ENCODE measurements around the gene FAU.

Gene FAU

DNA sequence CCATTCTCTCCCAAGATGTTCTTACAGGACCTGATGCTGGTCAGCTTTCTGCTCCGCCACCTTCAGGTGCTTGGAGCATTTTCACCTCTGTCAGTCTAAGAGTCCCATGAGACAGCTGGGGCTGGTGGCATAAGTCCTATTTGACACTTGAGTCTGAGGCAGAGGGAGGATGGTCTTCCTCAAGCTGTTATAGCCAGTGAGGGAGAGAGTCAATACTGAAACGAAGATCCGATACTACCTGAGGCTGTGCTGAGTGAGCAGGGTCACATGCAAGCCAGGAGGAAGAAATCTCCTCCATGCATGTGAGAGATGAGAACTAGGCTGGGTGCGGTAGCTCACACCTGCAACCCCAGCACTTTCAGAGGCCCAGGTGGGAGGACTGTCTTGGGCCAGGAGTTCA is 32.3 kb downstream of the FAU start:
- intact Hi-C loops (cut with DNase I) = loop anchor here (10.0 kb wide), 1 partner anchor 165 kb away; the partner anchor contains the start of gene PPP2R5B
- DNase-seq = peak in 1 of 10 donors; percentile 45

DNA sequence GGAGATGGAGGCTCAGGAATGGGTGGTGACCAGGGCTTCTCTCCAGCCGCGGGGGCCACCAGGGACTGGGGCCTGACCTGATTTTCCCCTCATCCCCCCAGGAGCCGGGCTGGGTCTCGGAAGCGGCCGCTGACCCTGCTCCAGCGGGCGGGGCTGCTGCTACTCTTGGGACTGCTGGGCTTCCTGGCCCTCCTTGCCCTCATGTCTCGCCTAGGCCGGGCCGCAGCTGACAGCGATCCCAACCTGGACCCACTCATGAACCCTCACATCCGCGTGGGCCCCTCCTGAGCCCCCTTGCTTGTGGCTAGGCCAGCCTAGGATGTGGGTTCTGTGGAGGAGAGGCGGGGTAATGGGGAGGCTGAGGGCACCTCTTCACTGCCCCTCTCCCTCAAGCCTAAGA is 34.1 kb downstream of the FAU start:
- intact Hi-C loops (cut with DNase I) = loop anchor here (10.0 kb wide), 1 partner anchor 163 kb away; the partner anchor contains the start of gene PPP2R5B
- DNase-seq = peak in 2 of 10 donors; percentile 50 to 81

DNA sequence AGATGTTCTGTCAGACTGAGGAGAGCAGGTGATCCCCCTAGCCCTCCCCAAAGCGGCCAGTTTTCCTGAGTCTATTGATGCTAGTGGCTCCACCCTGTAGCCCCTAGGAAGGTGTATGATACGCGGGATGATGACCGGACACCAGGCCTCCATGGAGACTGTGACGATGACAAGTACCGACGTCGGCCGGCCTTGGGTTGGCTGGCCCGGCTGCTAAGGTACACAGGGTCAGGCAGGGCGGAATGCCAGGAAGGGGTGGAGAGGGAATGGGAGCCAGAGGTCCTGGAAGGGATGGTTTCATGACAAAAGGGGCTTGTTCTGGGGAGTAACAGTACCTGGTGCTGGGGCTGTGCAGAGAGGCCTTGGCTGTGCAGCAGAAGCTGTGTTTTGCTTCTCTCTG is 34.7 kb downstream of the FAU start:
- peak in 2 of 10 donors; percentile 59 to 74 for DNase-seq
- intact Hi-C loops (cut with DNase I) = loop anchor here (10.0 kb wide), 1 partner anchor 162 kb away; the partner anchor contains the start of gene PPP2R5B

DNA sequence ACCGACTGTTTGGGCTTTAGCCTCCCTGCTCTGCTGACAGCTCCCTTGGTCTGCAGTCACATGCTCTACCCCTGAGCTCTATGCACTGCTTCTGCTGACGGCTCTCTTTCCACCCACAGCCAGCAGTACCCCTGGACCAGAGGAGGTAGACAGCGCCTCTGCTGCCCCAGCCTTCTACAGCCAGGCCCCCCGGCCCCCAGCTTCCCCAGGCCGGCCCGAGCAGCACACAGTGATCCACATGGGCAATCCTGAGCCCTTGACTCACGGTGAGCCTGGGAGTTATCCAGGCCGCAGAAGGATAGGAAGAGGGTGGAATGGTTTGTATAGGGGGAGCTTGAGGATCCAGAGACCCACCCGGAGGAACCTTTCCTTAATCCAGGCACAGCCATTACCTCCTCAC is 35.1 kb downstream of the FAU start:
- intact Hi-C loops (cut with DNase I) = loop anchor here (10.0 kb wide), 1 partner anchor 162 kb away; the partner anchor contains the start of gene PPP2R5B
- peak in 1 of 10 donors; percentile 48 for DNase-seq

DNA sequence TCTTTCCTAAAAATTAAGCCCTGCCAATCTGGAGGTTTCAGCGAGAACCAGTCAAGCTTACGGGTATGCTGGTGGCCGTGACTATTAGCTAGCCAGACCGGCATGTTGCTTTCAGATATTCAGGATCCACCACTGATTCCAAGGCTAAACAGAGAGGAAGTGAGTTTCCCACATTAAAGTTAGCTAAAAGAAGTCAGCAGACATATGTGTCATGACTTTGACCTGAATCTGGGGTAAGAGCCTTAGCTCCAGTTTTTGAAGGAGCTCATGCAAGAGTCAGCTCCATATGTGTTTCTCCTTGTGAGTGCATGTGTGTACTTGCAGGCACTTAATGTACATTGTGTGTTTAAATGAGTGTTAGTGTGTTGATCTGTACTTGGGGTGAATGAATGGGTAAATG is 36.5 kb downstream of the FAU start:
- peak in 1 of 10 donors; percentile 13 for DNase-seq
- intact Hi-C loops (cut with DNase I) = loop anchor here (10.0 kb wide), 1 partner anchor 161 kb away; the partner anchor contains the start of gene PPP2R5B

DNA sequence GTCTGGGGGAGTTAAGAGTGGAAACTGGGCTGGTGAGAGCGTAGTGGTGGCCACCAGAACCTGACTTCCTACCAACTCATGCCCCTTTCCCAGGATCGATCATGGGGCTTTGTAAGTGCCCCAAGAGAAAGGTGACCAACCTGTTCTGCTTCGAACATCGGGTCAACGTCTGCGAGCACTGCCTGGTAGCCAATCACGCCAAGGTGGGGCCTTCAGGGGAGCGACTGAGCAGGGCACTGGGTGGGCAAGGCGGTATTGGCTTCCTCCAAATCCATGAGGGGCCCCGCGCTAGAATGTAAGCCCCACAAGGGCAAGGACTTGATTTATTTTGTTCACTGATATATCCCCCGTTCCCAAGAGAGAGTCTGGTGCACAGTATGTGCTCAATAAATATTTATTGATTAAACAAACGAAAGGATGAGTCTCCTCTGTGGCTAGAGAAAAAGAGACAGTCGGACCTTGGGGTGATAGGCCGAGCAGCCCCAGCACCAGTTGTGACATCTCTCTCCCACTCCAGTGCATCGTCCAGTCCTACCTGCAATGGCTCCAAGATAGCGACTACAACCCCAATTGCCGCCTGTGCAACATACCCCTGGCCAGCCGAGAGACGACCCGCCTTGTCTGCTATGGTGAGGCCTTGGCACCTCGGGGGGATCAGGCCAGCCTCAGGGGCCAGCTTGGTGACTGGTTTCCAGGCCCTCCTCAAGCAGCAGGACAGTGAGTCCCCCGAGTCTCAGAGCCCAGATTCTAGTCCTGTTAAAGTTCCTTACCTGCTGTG is 37.1 kb downstream of the FAU start:
- peak in 1 of 10 donors; percentile 59 for DNase-seq

DNA sequence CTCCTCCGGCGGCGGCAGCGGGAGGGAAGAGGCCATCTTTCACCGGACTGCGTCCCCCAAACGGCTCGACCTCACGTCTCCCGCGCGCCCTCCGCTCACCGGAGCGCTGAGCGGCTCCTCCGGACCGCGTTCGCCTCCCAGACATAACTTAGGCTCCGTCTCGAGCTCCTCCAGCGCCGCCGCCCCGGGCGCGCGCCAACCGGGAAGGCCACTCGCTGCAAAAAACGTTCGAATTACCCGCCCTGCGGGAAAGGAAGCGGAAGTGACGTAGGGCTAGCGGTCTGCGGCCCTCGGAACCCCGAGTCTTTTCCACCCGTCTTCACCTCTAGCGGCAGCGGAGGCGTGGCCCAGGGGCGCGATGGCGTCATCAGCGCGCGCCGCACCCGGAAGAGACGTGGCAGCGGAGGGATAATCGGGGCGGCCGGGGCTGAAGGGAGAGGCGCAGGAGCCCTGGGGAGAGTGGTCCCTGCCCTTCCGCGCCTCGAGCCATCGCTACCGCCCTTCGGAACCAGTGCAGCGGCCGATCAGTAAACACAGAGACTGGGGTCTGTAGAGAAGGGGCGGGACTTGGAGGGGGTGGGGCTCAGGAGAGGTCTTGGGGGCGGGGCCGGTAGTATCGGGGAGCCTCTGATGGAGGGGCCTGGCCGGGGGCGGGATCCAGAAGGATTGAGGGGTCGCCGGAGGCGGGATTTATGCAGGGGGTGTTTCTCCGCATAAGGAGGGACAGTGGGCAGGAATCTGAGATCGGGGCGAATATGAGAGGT is 37.9 kb downstream of the FAU start, which contains the start of the genes CDCA5 and ZFPL1:
Gene CDCA5, minus strand, starts transcription at position 207 of the 764 bp plus-strand sequence. Its CDS starts 62 bp downstream, at position 145.
Gene ZFPL1, plus strand, starts transcription at position 389 of the 764 bp plus-strand sequence. CDS start 477 bp downstream, outside the sequence.
- intact Hi-C loops (cut with DNase I) = loop anchor here (1.0 to 10.0 kb wide), 5 partner anchors 38 to 159 kb away; partner anchors contain the start of genes ARL2, FAU, MRPL49 and PPP2R5B
- DNase-seq = peak; percentile 95 to 100 (median 98)

More for the DNA sequence above, 37.1 kb downstream of the FAU start:
- intact Hi-C loops (cut with DNase I) = loop anchor here (1.0 to 10.0 kb wide), 5 partner anchors 38 to 160 kb away; partner anchors contain the start of genes ARL2, FAU, MRPL49 and PPP2R5B

DNA sequence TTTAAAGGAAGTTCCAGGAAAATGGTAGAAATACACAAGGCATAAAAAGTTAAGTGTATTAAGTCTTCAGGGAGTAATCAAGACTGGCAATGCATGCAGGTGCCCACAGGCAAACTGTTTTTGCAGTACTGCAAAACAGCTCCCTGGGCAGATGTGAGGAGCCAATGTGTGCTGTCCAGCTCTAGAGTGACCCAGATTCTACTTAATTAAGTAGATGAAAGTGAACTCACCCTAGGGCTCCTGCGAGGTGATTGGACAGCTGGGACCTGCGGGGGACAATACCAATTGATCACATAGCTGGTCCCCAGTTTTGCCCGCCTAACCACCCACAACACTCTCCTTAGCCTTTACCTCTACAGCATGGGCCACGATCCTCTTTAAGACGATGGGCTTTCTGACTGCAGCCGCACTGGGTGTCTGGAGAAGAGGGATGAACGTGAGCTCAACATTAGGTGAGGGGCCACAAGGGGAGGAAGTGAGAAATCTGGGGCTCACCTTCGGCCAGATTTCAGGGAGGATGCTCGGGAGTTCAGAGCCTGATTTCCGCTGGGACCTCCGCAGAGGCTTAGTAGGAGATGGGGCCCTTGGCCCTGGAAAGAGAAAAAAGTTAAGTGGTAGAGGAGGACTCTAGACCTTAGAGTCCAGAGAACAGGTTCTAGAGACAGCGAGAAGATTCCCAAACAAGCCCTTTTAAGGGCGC is 38.6 kb downstream of the FAU start:
- intact Hi-C loops (cut with DNase I) = loop anchor here (5.0 to 10.0 kb wide), 3 partner anchors 39 to 158 kb away; partner anchors contain the start of genes FAU, MRPL49, PPP2R5B and SNX15

DNA sequence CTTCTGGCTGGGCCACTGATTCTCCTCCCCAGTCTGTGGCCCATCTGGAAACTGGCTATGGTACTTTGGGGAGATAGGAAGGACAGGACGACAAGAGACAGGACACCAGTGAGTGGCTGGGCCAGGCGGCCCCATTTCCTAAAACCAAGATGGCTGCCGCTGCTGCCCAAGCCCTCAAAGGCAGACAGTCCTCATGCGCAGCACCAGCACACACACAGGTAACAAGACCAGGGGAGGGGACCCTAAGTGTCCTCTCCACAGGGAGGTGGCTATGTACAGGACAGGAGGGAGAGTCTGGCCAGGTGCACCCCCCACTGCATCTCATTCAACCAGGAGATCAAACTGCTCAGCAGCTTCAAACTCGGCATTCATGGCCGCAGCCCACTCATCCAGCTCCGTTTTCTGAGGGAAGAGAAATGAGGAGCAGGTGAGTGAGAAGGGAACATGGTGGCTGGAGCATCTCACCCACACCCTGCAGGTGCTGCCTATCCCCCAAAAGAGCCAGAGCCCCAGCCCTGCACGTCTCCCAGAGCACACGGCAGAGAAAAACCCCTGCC is 43.1 kb downstream of the FAU start:
- peak in 1 of 10 donors; percentile 72 for DNase-seq
- intact Hi-C loops (cut with DNase I) = no loop called here

More for the DNA sequence above, 38.6 kb downstream of the FAU start:
- peak in 1 of 10 donors; percentile 26 for DNase-seq

DNA sequence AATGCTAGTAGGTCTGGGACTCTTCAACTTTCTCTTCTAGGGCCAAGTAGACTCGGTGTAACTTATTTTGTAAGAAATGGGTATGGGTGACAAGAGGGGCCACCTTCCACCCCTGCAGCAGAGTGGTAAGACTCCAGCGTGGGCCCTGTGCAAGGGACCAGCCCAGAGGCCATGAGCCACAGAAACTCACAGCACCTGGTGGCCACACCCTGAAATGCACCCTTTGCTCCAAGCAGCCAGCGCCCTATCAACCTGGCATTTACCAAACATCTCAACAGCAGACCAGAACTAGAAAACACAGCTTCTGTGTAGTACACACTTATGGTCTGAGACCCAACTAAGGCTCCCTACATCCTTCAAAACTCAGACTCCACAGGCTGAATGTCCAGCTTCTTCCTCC is 43.8 kb downstream of the FAU start:
- peak in 1 of 10 donors; percentile 74 for DNase-seq
- intact Hi-C loops (cut with DNase I) = no loop called here

DNA sequence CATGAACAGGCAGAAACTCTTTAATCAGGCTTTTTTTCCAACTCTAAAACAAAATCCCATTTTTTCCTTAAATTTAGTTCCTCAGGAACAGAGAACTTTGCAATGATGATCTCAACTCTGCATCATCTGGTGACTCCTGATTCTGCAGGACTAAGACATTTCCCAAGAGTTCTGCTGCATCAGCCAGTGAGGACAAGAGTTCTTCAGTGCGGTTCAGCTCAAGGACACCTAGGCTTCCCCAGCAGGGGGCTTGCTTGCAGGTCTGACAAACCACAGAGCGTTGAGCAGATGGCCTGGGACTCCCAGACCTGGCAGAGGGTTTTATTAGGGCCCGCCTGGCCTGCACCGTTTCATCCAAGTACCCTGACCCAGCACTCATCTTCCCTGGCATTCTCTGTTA is 44.5 kb downstream of the FAU start:
- intact Hi-C loops (cut with DNase I) = no loop called here
- peak in 1 of 10 donors; percentile 66 for DNase-seq

DNA sequence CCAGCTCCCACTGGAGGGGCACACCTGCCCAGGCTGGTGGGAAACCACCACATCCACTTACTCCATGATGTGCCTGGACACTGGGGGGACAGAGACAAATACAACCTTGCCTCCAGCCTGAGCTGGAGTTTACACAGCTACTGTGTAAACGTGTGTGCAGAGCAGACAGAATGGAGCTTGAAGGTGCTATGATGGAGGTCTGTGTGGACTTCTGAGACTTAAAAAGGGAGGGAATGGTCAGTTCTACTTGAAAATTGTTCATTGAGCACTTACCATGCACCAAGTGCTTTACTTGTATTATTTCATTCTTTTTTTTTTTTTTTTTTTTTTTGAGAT is 49.3 kb downstream of the FAU start:
- intact Hi-C loops (cut with DNase I) = no loop called here
- no peak for DNase-seq

DNA sequence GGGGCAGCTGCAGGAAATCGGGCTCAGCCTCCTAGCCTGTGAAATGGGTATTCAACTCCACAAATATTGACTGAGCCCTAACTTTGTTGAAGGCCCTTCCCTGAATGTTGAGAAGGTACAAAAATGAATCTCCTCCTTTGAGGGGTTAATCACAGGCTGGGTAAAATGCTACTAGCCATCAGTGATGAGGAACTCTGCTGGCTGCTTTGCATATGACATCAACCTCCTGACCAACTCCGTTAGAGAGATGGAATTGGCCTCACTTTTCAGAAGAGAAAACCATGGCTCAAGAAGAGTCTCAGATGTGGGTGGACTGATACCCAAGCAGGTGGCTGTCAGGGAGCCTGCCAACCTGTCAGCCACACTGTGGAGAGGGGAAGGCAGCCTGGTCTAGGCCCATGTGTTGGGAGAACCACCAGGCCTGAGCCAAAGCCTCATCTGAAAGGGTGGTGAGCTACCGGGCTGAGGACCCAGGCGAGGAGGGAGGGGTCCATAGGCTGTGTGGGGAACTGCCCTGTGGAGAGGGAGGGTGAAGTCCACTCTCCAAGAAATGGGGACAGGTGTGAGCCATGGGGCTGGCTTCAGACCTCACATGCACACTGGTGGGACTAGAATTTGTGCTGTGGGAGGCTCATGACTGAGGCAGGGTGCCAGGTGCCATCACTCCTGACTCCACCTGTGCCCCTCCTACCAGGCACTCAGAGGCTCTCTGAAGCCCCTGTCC is 49.9 kb downstream of the FAU start:
- intact Hi-C loops (cut with DNase I) = no loop called here

More for the DNA sequence above, 49.9 kb downstream of the FAU start:
- DNase-seq = peak in 1 of 10 donors; percentile 70
